Stimulated activated CD8-positive, alpha-beta memory T cell treated with anti-CD3 and anti-CD28 coated beads, Interleukin-4, amount 100 ng/mL, for 1 hour (primary cell): ENCODE data around the gene GUCY1A2.

Experiments
- DNase-seq, 2 donors: peaks; one replicate each; pipeline ENCODE4 v3.0.0-alpha.2; 2020; ENCODE audit warnings: low read depth in 2 of 2, low spot score in 1 of 2

The GUCY1A2 gene

GRCh38 chr11:106670069-106670468, 348.2 kb downstream of the GUCY1A2 start:
- no peak for DNase-seq

- DNase-seq = no peak
Observed at GRCh38 chr11:106668147-106668546, 350.1 kb downstream of the GUCY1A2 start.

GRCh38 chr11:106656646-106657045, 361.6 kb downstream of the GUCY1A2 start:
- no peak for DNase-seq

- no peak for DNase-seq
Observed at GRCh38 chr11:106644824-106645223, 373.5 kb downstream of the GUCY1A2 start.

- DNase-seq = no peak
Observed at GRCh38 chr11:106642331-106642730, 375.9 kb downstream of the GUCY1A2 start.

GRCh38 chr11:106632283-106632682, 386.0 kb downstream of the GUCY1A2 start:
- no peak for DNase-seq

- no peak for DNase-seq
Observed at GRCh38 chr11:106627694-106628093, 390.6 kb downstream of the GUCY1A2 start.

- no peak for DNase-seq
Observed at GRCh38 chr11:106625566-106625965, 392.7 kb downstream of the GUCY1A2 start.

- no peak for DNase-seq
Observed at GRCh38 chr11:106624377-106624776, 393.9 kb downstream of the GUCY1A2 start.
